Daoy (cell line): Measurements from ENCODE around the gene DTNBP1. TPM values are rescaled to one million over a fixed set of nuclear protein-coding genes. Genes with fewer than 3 reads are reported as not detected.

ENCODE experiments used
- DNase-seq: peaks from one replicate; pipeline ENCODE4 v3.0.0-alpha.2; 2015; ENCODE audit warnings: low read depth
- total RNA-seq: library from RNA; depleted of rRNA; stranded (reverse); fragments of >200 nt; shearing (Covaris generic); gene quantifications from 2 replicates; pipeline ENCODE4 v1.2.3, GENCODE V29; 2014

Gene DTNBP1
- total RNA-seq, 1 experiment from 2014 or later: 18.9 TPM

DNA sequence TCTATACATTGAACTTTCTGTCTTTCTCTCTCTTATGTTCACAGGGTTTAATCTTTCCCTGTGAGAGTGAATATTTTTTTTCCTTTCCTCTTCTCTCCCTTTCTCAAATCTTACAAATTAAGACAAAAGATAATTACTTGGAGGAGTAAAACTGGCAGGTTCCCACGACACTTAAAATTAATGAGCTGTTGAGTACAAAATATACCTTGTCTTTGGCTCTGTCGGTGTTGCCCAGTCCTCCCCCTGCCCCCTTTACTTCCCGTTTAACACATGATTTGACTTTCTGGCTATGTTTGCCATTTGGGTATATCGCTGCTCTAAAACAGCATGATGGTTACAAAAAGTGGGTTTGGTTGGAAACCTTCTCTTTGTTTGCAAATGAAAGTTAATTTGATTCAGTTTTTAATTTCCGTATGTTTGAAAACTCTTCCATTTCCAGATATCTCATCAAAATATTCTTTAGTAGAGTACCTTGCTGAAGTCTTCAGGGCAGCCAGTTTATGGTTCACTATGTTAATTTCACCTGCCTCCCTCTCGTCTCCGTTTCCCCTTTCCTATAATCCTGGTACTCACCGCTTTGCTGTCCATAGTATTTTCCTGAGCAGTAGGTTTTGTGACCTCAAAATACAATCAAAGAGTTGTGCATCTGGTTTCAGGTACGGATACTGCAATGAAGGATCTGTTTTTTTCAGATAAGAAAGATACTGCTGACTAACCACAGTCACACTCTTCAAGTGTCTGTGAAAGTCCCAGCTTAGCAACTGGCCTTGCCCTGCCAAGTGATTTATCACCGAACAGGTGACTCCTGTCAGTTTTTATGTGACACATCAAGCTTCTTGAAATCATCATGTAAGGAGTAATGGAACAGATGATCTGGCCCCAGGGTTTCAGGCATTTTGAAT is 181.2 kb downstream of the DTNBP1 start:
- no peak for DNase-seq

DNA sequence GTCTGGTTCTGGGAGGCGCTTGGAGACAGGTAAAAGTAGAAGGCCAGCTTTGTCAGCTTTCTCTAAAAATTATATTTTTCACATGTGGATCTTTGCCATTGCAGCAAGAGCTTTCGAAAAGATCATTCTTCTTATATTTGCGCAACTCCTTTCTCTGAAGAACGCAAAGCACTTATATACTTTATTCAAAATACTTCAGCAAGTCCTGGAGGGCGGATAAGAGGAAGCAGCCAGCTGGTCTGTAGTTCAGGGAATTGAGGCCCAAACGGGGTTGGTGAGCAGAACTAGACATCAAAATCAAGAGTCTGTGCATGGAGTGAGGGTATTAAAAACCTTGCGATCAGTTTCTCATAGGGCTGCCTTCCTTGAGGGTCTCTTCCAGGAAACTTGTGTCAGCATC is 182.3 kb downstream of the DTNBP1 start:
- DNase-seq: no peak

DNA sequence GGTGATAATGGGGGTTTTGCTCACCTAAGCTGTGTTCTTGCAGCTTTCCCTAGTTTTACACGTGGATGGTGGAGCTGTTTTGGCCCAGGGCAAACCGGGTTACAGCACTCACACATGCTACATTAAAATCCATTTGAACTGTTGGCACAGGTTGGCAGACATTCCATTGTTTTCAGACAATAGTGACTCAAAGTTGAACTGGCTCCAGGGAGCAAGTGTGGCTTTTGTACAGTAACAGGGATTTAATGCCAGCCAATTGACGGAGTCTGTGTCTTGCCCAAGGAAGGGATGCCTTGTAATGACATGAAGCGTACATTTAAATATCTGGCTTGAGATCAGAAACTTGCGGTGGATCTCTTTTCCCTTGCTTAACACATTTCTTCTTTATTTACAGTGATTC is 183.1 kb downstream of the DTNBP1 start:
- peak; percentile 75 for DNase-seq

DNA sequence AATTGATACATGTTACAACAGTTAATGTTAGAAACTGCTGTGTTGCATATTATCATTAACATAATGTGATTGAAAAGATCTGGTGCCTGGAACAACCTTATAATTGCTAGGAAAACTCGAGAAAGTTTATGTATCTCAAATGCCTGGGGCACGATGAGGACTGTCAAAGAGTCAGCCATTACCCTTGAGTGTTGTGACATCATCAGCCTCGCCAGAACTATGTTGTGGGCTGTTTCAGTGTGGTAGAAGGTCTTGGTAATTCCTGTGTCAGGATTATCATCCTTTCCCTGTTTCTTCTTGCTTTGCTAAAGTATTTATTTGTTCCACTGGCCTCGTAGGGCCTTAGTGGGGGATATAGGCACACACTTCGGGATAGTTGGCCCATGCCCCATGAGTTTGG is 185.1 kb downstream of the DTNBP1 start:
- no peak for DNase-seq

DNA sequence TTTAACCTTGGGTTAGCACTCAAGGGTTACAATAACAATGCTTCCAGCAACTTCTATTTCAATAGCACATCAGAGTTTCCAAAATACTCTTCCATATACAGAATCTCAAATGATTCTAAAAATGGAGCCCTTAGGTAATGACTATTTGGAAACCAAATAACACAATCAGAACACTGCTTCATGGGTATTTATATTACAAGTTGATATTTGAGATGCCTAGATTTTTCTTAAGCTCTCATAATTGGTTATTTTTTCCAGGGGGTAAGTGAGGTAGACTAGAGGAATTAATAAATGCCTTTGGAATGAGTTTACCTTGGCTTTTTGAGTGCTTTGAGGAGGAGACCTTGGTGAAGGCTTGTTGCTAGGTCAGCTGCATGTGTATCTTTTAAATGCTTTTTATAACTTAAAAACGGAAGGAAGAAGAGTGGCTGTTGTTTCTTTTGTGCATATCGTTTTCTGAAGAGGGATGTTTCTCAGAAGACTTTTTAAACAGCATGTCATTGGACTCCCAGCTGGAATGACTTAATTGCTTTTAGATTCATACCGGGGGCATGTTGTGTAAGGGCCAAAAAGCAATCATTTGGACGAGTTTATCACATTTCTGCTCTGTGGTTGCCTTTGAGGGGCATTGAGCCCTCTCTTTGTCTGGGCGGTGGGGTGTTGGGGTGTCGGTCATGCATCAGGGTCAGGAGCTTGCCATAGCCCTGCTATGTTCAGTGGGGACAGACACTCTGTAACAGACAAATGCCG is 186.0 kb downstream of the DTNBP1 start:
- no peak for DNase-seq

DNA sequence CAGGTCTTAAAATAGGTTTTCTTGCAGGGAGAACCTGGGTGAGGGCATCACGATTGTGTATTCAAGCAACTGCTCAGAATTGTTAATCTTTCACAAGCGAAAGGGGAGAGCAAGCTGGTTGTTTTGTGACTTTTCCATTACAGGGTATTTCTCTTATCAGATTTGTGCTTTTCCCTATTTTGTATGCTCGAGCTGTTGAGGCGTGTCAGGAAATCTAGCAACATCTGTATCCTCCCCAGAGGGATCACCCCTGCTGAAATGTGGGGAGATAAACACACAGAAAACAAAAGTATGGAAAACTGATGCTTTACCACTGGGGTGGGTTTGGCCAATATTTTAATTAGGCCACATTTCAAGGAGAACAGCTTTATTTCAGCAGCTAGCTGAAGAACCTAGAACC is 187.0 kb downstream of the DTNBP1 start:
- no peak for DNase-seq

DNA sequence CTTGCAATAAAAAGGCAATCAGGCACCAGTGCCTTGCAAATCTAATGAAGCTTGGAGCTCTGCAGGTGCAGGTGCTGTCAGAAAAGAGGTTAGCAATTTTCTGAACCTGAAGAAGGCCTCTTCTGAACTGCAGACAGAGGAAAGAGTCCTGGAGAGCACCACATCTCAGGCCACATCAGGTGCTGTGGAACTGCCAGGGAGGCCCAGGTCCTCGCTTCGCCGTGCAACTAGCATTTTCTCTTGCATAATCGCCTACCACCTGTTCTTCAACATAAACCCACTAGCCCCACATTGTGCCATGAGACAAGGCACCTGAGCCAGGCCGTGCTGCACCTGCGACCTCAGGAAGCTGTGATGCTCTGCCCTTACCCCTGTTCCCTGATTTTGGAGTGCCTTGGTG is 187.6 kb downstream of the DTNBP1 start:
- no peak for DNase-seq

DNA sequence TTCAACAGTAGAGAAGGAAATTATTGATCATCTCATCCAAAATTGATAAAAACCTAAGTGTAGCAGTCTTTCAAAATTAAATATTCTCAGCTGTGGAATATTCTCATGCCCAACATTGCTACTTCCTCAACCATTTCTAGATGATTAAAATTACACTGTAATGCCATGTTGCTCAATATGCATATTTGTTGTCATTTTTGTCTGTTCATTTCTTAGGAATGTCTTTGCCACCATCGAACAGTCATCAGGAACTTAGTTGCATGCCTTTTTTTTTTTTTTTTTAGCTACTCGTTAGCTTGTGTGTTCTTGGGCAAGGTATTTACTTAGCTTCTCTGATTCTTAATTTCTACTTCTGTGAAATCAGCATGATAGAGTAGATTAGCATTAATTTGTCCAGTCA is 188.6 kb downstream of the DTNBP1 start:
- DNase-seq: no peak

DNA sequence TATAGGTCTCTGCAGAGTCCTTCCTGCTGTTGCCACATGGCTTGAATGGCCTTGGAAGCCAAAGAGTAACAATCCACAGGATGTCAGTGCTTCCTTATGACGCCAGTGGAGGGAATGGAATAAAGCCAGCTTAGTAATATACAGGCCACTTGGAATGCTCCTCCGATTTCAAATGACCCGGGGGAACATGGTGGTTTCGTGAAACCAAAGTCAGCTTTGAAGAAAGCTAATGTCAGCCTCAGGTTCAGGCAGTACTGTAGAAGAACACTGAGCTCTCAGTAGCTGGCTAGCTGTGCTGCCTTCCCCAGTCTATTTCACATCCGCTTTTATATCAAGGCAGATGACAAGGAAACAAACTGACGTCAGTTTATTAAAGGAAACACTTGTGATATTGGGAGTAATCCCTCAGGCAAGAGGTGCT is 189.1 kb downstream of the DTNBP1 start:
- DNase-seq: peak; percentile 79

DNA sequence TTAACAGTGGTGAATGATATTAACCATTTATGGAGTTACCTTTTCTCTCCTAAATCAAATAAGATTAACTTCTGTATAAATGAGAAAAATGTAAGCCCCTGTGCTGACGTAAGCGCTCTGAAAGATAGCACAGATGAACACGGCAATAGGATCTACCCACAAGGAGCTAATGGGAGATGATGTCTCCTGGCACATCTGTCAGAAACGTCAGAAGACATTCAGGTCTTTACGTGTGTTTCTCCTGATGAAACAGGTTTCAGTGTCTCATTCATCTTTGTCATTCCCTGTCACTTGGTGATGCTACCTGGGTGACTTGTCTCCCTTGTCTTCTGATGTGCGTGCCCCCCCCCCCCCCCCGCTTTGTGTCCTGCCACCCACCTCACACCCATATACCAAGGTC is 189.7 kb downstream of the DTNBP1 start:
- no peak for DNase-seq
